Fibroblast of skin of left quadriceps (primary cell): Measurements from ENCODE around the gene WIPF3.

Experiments
- DNase-seq, 2 experiments: peaks; one replicate each; pipeline ENCODE4 v3.0.0-alpha.2; 2013; ENCODE audit warnings: low read depth in 2 of 2

The WIPF3 gene

DNA sequence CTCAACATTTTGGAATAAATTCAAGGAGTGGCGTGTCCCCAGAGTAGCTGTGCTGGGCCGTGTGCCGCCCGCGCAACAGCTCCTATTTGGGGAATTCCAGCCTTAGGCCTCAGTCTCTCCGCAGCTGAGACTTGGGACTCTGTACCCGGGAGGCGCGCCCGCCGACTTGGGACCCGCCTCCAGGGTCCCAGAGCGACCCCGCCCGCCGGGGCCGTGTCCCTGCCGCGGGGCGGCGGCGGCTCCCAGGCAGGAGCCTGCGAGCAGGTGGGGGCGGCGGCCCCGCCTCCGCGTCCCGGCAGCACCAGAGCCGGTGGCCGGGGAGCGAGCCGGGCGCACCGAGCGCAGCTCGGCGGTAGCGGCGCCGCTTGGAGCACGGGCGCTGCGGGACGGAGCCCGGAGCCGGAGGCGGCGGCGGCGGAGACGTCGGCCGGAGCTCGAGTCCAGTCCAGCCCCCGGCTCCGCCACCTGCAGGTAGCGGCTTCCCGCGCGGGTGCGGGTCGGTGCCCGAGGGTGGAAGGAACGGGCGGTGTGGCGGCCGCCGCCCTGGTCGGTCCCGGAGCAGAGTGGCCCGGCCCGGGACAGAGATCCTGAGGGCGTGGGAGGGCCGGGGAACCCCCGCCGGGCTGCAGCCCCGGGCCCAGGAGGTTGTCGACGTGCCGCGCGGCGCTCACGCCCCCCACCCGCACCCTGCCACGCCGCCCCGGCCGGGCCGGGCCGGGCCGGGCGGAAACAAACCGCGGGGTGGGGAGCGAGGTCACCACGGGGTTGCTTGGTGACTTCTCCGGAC is at the start of gene WIPF3:
Gene WIPF3 (plus strand): TSS at position 301 of the 787 bp plus-strand sequence. CDS start 28,217 bp downstream, outside the sequence.
- no peak for DNase-seq

- DNase-seq = no peak
These were observed 43.0 kb upstream of the WIPF3 start for GRCh38 chr7:29763266-29763665.

- no peak for DNase-seq
These were observed 42.1 kb upstream of the WIPF3 start for GRCh38 chr7:29764227-29764626.

DNA sequence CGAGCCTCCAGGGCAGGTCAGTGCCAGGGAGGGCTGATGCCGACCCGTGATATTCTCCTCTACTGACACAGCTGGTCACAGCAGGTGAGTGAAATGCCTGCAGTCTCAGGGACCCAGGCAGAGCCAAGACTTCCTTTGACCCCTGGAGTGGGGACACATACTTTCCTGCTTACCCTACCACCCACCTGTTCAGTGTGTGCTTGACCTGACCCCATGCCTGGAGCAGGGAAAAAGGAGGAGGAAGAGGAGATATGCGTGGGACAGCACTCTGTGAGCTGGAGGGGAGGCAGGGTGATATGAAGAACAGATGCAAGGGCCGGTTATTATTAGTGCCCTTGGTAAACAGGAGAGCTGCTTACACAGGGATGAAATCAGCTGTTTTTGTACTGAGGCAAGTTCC is 40.8 kb upstream of the WIPF3 start:
- DNase-seq = no peak

DNA sequence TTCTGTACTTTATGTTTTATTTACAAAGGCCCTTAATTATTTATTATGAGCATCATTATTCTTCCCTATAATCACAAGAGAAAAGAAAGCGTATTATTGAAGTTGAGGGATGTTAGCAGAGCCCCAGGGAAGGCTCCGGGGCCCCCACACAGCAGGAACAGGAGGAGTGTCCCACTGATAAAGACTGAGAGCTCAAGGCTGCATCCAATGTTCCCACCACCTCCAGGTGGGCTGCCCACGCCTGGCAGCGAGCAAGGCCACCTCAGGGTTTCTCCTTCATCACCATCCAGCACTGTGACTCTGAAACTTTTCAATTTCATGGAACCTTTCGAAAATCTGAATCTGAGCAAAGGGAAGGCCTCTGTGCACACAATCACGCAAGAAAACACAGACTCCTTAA is 35.9 kb upstream of the WIPF3 start:
- no peak for DNase-seq

DNA sequence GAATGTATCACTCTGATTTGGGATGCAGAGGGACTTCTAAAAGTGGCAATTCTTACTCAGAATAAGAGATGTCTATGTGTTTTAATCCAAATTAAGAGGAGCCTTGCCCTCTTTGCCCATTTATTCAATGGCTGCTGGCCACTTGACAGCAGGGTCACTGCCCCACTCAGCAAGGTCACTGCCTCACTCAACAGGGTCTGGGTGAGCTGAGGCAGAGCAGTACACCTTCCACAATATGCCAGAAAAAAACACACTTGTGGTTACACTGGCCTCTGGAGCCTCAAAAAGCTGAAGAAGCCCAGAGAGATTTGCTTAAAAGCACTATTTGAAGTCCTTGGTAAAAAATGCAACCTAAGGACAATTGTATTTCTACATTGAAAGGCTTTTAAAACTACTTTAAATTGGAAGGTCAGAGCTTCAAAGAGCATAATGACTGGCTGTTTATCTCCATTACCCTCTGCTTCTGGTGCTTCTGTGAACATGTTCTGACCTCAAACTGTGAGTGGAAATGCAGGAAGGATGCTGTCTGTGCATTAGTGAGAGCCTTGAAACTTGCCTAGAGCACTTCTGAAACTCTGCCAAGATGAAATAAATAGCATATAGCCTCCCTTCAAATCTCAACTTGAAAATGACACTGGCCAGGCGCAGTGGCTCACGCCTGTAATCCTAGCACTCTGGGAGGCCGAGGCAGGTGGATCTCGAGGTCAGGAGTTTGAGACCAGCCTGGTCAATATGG is 35.1 kb upstream of the WIPF3 start:
- DNase-seq = no peak

DNA sequence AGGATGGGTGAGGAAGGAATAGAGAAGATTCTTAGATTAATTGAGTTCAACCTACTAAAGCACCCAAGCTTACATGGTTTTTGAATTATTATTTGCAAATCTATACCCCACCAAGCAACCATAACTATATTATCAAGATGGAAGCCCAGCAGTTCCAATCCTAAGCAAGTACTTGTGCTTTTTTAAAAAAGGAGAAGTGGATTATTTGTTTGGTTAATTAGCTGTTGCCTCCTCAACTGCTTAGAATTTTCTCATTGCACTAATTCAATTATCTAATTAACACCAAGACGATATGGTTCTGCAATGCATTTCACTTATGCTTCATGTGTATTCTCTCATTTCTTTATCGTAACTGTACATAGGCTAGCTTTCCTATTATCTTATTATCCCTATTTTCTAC is 27.3 kb upstream of the WIPF3 start:
- no peak for DNase-seq

- DNase-seq = no peak
These were observed 26.0 kb upstream of the WIPF3 start for GRCh38 chr7:29780346-29780745.

- DNase-seq = no peak
These were observed 22.6 kb upstream of the WIPF3 start for GRCh38 chr7:29783671-29784070.

DNA sequence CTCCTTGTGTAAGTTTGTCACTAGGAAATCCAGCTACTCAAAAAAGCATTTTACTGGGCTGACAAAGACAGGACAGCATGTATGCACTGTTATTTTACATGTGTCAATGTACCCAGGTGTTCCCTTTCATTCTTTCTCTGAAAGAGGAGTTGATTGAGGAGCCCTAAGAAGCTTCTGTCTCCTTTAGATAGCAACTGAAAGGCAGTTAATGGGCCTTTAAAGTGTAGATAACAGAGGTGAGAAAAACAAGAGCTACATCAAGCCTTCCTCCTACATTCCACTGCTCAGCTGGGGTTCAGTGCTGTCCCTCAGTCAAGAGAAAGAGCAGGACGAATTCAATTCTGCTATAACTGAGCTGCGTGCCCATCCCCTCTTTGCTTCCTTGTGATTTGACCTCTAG is 12.8 kb upstream of the WIPF3 start:
- no peak for DNase-seq

- DNase-seq = no peak
These were observed 11.2 kb upstream of the WIPF3 start for GRCh38 chr7:29794959-29795629.

DNA sequence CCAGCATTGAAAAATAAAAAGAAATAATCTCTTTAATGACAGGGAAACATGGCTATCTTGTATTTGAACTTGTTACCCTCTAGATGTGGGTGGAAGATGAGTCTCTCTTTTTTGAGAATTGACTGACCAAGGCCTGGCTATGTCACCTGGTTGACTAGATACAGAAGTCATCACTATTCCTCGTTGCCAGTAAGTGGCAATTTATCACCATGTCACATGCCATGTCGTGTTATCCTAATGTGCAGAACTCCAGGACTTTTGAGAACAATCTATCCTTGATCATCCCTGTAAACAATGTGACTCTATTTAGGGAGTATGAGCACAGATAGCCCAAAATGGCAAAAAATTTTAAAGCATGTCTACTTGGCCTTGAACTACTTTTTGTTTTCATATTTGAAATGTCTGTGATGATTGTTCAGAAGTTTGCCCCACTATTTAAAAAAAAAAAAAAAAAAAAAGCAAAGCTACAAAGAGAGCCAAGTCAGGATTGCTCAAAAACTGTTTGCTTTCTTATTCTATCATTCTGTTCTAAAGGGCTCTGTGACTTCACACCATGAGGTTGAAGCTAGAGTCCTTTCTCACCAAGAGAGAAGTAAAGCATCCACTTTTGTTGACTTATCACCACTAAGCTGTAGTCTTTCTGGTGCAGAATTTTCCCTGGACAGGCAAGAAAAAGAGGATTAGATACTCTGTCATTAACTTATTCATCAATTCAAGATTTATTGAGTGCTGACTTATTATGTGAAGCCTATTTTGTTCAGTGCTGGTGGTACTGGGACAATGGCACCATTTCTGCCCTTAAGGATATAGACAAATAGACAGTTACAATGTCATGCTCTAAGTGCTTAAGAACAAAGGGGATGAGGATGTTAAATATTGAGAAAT is 10.4 kb upstream of the WIPF3 start:
- DNase-seq = no peak

- DNase-seq = no peak
These were observed 9.0 kb upstream of the WIPF3 start for GRCh38 chr7:29797112-29797944.

DNA sequence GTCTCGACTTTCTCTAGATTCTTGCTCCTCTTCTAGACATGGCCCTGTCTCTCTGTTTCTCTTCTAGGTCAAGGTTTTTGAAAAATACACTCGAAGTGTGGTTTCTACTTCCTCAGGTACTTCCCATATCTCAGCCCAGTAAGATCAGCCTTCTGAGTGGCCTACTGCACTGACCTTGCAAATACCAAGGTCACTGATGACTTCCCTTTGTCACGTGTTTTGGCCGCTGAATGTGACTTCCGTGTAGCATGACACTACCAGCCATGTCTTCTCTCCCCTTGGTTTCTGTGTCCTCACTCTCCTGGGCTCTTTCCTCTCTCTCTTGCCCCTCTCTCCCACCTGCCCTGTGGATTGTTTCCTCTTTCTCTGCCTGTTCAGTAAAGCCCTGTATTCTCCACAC is 7.9 kb upstream of the WIPF3 start:
- DNase-seq = no peak

DNA sequence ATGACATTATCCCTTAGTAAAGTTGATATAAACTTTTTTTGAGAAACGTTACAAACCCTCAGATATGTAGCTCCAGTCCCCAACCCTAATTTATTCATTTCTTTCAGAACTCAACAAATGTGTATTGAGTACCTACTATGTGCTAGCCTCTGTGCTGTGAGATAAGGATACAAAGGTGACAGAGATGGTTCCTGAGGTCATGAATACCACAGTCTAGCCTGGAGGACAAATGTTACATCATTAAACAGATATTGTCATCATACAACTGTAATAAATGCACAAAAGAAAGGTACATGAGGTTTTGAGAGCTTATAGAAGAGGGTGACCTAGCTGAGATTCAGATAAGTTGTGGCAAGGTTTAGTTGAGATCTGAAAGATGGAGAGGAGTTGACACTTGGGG is 4.4 kb upstream of the WIPF3 start:
- DNase-seq = no peak

- no peak for DNase-seq
These were observed 1.3 kb upstream of the WIPF3 start for GRCh38 chr7:29805031-29805430.

DNA sequence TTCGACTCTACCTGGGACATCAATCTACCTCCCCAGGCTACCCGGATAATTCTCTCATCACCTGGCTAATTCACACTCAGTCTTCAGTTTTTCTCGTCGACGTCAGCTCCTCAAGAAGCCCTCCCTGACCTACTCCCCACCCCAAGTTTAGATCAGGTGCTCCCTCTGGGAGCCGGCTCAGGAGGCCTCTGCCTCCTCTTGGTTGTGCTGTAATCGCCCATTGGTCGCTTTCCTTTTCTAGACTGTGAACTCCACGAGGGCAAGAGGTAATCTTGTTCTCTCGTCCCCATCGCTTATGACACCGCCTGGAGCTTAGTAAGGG is 461 bp upstream of the WIPF3 start:
- DNase-seq = no peak

GRCh38 chr7:29806995-29807841 is 910 bp downstream of the WIPF3 start:
- DNase-seq = no peak

GRCh38 chr7:29808075-29808801 is 1.9 kb downstream of the WIPF3 start:
- no peak for DNase-seq
